Activated gamma-delta T cell treated with anti-CD3 and anti-CD28 coated beads, Interleukin-2, amount 50 U/mL, for 16 hours (primary cell): ENCODE data around the gene LGALS8.
"Not testable (repeated sequence)": the region's sequence is repeated elsewhere in the genome, so short reads cannot be mapped to it uniquely, and the experiment has no call there.

Experiments used
- DNase-seq: peaks from one replicate; pipeline ENCODE4 v3.0.0-alpha.2; 2020; ENCODE audit warnings: low read depth

The LGALS8 gene

GRCh38 chr1:236541710-236542109 is 17.9 kb downstream of the LGALS8 start:
- no peak for DNase-seq

DNA sequence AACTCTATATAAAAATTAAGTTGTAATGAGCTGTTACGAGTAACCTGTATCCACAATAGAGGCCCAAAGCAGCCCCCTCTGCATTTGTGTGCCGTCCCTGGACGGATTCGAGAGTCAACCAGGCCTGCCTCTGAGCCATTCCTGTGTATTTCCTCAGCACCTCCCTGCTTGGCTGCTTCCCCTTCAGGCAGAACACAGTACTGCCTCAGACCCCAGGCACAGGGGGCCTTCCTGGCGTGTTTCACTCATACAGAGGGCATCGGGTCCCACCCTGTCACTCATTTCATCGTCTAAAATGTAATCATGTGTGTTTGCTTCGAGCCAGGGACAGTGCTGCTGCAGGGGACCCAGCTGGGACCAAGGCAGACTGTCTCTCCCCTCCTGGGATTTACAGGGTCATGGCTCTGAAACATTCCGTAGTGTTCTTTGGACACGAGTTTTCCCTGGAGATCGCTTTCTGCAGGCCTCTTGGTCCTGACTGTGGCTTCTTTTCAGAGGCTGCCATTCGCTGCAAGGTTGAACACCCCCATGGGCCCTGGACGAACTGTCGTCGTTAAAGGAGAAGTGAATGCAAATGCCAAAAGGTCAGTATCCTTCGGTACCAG is 19.4 kb downstream of the LGALS8 start:
- no peak for DNase-seq

GRCh38 chr1:236545621-236546169 is 21.9 kb downstream of the LGALS8 start:
- DNase-seq = no peak

DNA sequence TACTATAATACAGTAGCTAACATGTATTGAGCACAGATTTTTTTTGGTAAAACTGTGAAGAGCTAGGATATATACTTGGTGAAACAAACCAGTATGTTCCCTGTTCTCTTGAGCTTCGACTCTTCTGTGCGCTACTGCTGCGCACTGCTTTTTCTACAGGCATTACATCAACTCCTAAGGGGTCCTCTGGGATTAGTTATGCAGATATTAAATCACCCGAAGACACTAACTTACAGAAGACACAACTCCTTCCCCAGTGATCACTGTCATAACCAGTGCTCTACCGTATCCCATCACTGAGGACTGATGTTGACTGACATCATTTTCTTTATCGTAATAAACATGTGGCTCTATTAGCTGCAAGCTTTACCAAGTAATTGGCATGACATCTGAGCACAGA is 24.7 kb downstream of the LGALS8 start:
- no peak for DNase-seq

DNA sequence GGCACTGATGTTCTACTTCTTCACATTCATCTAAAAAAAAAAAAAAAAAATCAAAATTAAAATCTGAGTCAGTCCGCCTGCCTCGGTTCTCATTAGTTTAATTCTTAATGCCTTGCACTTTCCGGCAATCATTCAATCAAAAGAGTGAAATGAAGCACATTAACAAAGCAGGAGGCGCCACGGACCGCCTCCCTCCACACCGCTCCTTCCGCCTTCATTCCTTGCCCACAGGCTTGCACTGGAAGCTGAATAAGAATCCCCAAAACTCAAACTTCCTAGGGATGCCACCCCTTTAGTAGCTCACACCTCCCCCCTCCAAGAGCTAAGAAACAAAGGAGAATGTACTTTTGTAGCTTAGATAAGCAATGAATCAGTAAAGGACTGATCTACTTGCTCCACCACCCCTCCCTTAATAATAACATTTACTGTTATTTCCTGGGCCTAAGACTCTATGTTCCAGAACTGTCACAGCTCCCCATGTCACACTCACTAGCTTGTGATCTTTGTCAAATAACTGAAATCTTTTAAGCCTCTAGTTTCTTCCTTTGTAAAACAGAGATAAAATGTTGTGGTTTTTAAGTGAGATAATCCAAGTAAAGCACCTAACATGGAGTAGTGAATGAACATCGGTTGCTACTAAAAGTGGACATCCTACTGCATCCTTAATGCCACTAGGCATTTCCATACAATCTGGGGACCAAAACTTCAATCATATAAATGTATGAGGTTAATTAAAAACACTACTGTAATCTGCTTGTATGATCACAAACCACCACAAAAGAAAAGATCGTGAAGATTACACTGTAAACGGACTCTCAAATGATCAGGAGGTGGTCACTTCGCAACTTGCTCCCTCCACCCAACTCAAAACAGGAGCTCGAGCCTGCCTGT is 27.4 kb downstream of the LGALS8 start:
- DNase-seq = no peak

- no peak for DNase-seq
These were observed 28.3 kb downstream of the LGALS8 start for GRCh38 chr1:236552096-236552495.

DNA sequence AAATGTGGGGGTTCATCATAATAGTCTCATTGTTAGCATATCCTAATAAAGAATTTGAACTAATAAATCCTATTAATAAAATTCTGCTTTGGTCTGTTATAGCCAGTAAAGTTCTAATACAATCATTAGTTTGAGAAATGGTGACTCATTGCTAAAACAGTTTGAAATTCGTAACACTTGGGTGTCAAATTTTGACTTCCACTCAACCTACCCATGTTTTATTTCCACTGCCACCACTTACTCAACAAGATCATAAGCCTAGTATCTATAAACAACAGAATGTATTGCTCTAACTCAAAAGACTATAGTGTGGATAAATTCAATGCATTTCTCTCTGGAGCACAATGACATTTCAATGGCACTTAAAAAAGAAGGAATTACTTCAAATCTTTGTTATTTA is 29.1 kb downstream of the LGALS8 start:
- DNase-seq = no peak

GRCh38 chr1:236553370-236553769 is 29.6 kb downstream of the LGALS8 start:
- DNase-seq = no peak

DNA sequence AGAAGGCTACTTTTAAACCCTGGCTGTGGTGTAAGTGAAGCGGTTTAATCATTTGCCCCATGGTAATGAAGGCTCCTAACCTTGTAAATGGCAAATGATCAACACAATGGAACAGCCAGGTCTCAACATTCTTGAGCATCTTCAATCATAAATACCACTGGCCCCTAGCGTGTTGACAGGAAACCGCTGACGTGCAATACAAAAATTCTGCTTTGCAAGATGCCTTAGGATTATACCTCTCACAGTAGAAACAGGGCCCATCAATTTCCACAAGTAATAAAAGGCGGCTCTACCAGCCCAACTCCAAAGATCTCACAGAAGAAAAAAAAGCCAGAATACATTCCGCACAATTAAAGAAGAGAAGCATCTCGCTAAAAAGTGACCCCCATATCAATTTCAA is 32.8 kb downstream of the LGALS8 start:
- no peak for DNase-seq

GRCh38 chr1:236558081-236558480 is 34.3 kb downstream of the LGALS8 start:
- DNase-seq = no peak

- DNase-seq = no peak
These were observed 35.1 kb downstream of the LGALS8 start for GRCh38 chr1:236558846-236559245.

GRCh38 chr1:236560213-236560771 is 36.5 kb downstream of the LGALS8 start:
- no peak for DNase-seq

DNA sequence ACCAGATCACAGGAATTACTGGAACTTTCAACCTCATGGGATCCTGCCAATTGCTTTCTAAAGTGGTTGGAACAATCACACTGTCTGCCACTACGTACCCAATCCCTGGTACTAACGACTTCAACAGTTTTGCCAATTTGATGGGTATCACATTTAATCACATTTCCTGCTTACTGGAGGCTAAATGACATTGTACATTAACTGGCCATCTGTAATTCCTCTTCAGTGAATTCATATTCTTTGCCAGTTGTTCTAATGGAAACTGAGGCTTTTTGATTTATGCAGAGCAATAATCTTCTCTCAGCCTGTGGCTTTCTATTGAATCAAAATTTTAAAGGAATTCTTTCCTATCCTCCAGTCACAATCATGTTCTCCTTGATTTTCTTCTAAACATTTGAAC is 38.2 kb downstream of the LGALS8 start:
- no peak for DNase-seq

DNA sequence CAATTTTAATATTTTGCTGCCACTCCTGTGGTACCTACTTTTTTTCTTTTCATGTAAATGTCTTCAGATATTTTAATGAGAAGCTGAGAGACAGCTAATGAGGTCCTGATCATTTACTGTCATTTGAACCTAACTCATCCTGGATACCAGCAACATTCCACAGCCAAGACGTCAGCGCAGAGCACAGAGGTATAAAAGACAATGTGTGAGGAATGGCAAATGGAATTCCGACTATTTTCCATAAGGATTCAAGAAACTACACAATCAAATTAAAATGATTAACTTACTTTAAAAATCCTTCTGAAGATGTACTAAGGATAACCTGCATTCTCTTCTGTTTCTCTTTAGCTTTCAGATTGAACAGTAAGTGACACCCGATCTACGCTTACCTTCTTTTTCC is 41.7 kb downstream of the LGALS8 start:
- no peak for DNase-seq

DNA sequence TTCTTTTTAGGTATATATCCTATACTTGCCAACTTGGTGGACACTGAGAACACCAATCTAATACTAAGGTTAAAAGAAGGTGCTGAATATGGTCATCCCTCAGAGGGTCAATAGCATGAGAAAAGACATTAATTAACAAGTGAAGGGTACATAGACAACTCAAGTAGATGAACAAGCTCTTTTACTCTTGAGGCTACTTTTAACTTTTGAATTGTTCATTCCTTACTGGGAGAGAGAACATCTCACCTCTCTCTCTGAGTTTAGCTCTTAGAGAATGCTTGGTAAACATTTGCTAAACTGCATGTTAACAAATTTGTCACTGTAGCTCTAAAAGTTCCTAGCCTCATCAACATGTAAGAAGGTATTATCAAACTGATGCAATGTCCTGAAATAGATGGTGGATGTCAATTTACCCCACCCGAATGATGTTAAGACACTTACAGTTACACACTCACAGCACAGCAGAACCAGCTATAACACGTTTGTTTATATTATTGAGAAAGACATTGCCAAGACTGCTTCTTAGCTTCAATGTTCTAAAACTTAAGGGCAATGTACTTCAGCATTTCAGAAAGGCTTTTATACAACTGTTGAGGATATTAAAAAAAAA is 44.6 kb downstream of the LGALS8 start:
- no peak for DNase-seq

GRCh38 chr1:236575523-236575922 is 51.7 kb downstream of the LGALS8 start:
- DNase-seq = no peak

- DNase-seq = no peak
These were observed 52.2 kb downstream of the LGALS8 start for GRCh38 chr1:236576004-236576403.

- not testable (repeated sequence) for DNase-seq
These were observed 53.3 kb downstream of the LGALS8 start for GRCh38 chr1:236577041-236577440.

DNA sequence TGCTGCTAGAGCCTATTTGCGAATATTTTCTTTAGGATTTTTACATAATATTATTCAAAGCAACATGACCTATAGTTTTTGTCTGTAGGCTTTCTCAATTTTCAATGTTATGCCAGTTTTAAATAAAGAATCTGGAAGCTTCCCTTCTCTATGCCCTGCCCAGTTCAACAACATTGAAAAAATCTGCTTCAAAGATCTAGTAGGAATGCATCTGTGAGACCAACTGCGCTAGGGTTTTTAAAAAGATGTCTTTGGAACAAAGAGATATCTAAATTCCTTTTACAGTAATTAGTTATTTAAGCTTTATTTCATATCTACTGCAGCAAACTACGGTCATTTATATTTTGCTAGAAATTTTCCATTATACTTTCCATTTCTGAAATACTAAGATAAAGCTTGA is 54.9 kb downstream of the LGALS8 start:
- no peak for DNase-seq

- not testable (repeated sequence) for DNase-seq
These were observed 56.6 kb downstream of the LGALS8 start for GRCh38 chr1:236580404-236580803.

GRCh38 chr1:236581528-236581927 is 57.7 kb downstream of the LGALS8 start:
- no peak for DNase-seq

DNA sequence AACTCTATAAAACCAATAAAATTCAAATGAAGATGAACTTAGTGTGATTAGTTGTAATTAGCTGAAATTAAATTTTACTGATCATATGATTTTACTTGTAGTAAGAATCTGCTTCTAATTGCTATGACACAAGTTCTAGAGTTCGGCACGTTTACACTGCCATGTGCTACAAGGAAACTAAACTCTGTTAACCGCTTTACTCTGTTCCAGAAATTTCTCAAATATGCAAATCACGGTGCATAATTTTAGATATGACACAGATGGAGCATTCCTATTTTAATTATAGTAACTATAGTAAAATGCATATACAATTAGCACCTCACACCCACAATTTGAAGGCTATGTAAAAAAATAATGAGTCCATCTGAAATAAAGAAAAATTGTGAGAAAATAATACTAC is 65.7 kb downstream of the LGALS8 start:
- DNase-seq = no peak
